Activated naive CD4-positive, alpha-beta T cell treated with Interleukin-2 at 50 U/mL for 16 hours (primary cell): ENCODE results near the gene PJA2.
"Not testable (repeated sequence)": the region's sequence is repeated elsewhere in the genome, so short reads cannot be mapped to it uniquely, and the experiment has no call there.

Experiments used
- DNase-seq: peaks from one replicate; pipeline ENCODE4 v3.0.0-alpha.2; 2020

The PJA2 gene

GRCh38 chr5:109300367-109300766 is 109.4 kb downstream of the PJA2 start:
- no peak for DNase-seq

GRCh38 chr5:109299557-109299956 is 110.2 kb downstream of the PJA2 start:
- no peak for DNase-seq

- DNase-seq, result no peak
Measured at GRCh38 chr5:109298794-109299193, 111.0 kb downstream of the PJA2 start.

DNA sequence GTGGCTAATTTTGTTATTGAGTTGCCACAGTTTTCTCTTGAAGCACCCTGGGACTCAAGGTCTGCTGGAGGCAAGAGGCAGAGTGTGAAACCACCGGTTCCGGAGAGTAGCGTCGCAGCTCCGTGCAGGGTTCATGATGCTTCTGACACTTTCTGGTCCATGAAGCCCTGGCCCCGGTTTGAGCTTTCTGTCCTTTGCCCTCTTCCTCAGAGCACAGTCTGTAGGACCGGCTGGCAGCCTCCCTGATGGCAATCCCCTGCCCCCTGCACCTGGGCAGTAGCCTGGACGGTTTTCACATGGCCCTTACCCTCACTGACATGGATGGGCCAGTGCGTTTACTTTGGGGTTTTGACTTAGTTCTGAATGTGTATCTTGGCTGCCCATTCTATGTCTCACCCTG is 111.9 kb downstream of the PJA2 start:
- no peak for DNase-seq

GRCh38 chr5:109291090-109291489 is 118.7 kb downstream of the PJA2 start:
- DNase-seq, result no peak

DNA sequence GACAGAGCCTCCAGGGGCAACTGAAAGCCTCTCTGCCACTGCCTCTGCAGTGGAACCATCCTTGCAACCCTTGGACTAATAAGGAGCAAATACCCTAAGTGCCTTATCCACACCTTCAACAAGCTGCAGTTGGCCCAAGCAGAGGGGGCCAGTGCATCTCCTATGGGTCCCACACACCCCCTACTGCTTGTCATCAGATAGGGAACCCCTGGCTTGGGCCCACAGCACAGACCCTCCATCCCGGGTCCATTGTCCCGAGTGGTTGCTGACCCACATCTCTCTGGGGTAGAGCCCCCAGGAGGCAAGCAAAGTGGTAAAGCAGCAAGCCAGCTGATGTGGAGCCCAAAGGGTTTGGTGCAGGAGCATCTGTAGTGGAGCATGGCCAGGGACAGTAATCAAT is 119.5 kb downstream of the PJA2 start:
- no peak for DNase-seq

DNA sequence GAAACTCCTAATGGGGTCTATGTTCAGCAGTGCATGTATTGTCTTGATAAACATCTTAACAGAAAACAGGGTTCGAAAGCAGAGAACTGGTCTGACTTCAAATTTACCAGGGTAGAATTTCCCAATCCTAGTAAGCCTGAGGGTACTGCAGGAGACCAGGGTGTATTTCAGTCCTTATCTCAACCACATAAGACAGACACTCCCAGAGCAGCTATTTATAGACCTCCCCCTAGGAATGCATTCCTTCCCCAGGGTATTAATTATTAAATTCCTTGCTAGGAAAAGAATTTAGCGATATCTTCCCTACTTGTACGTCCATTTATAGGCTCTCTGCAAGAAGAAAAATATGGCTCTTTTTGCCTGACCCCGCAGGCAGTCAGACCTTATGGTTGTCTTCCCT is 123.1 kb downstream of the PJA2 start:
- not testable (repeated sequence) for DNase-seq
